SJCRH30 (cell line): ENCODE results near the gene SEC24D. TPM values are rescaled to one million over a fixed set of nuclear protein-coding genes. Genes with fewer than 3 reads are reported as not detected.

ENCODE experiments used
- DNase-seq, 2 experiments: peaks; one replicate each; pipeline ENCODE4 v3.0.0-alpha.2; 2015 to 2020
- H3K27ac ChIP-seq: fragments of 250-450 bp; sonication (Bioruptor Pico); 2 replicates; pipeline ENCODE4 v1.5.1; 2020; ENCODE audit warnings: mild to moderate bottlenecking, moderate library complexity
- H3K27me3 ChIP-seq: fragments of 250-450 bp; sonication (Bioruptor Pico); 2 replicates; pipeline ENCODE4 v1.5.1; 2020; ENCODE audit warnings: mild to moderate bottlenecking, moderate library complexity
- H3K36me3 ChIP-seq: fragments of 250-450 bp; sonication (Bioruptor Pico); 2 replicates; pipeline ENCODE4 v1.5.1; 2020; ENCODE audit warnings: mild to moderate bottlenecking, moderate library complexity
- H3K4me1 ChIP-seq: fragments of 250-450 bp; sonication (Bioruptor Pico); 2 replicates; pipeline ENCODE4 v1.5.1; 2020; ENCODE audit warnings: mild to moderate bottlenecking, moderate library complexity
- H3K4me3 ChIP-seq: fragments of 250-450 bp; sonication (Bioruptor Pico); 2 replicates; pipeline ENCODE4 v1.5.1; 2020; ENCODE audit warnings: mild to moderate bottlenecking, moderate library complexity
- H3K9me3 ChIP-seq: fragments of 250-450 bp; sonication (Bioruptor Pico); replicated peaks from 2 replicates; pipeline ENCODE4 v1.5.1; 2020; ENCODE audit warnings: mild to moderate bottlenecking, moderate library complexity
- total RNA-seq: library from RNA; depleted of rRNA; stranded (reverse); fragments of >200 nt; shearing (Covaris generic); gene quantifications from 2 replicates; pipeline ENCODE4 v1.2.3, GENCODE V29; 2014

Gene SEC24D
- total RNA-seq, 1 experiment from 2014 or later: 25.9 TPM

DNA sequence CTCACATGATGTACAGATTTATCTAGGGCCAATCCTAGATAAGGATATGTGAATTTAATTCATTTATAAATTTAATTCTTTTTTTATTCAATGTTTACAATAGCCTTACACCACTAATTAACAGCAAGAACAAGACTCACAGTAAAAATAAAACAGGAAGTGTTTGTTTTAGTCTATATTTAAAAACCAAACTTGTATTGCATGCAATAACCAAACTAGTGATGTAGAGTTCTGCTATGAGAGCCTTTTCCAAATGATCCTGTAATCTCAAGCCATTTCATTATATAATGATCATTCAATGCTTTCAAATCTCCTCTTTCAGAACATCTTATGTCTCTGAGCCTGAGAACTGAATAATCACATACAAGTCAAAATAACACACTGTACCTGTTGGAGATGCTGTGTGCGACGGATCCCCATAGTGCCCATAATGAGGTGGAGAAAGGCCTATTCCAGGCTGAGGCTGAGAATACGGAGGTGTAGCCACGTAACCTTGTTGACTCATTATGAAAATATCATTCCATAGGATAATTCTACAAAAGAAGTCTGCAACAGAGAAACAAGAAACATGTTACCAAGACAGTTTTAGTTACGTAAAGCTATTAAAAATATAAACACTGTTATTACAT is 2.6 kb downstream of the SEC24D start:
- Histone ChIP-seq H3K27ac (no peak overlapping the region), H3K36me3 (peaks cover 20% of the 10 kb centered on the region), H3K27me3 (no peaks in the 10 kb centered on the region), H3K4me1 (no peaks in the 10 kb centered on the region), H3K9me3 (no peaks in the 10 kb centered on the region), H3K4me3 (no peak overlapping the region)
- DNase-seq: no peak

DNA sequence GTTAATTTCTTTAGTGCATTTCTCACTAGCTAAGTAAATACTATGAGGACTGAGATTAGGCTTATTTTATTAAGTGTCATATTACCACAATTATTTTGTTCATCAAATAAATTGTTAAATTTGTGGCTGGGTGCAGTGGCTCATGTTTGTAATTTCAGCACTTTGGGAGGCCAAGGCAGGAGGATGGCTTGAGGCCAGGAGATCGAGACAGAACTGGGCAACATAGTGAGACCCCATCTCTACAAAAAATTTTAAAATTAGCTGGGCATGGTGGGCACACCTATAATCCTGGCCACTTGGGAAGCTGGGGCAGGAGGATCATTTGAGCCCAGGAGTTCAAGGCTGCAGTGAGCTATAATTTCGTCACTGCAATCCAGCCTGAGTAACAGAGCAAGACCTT is 6.8 kb downstream of the SEC24D start:
- peaks cover 24% of the 10 kb centered on the region for H3K36me3 ChIP-seq

DNA sequence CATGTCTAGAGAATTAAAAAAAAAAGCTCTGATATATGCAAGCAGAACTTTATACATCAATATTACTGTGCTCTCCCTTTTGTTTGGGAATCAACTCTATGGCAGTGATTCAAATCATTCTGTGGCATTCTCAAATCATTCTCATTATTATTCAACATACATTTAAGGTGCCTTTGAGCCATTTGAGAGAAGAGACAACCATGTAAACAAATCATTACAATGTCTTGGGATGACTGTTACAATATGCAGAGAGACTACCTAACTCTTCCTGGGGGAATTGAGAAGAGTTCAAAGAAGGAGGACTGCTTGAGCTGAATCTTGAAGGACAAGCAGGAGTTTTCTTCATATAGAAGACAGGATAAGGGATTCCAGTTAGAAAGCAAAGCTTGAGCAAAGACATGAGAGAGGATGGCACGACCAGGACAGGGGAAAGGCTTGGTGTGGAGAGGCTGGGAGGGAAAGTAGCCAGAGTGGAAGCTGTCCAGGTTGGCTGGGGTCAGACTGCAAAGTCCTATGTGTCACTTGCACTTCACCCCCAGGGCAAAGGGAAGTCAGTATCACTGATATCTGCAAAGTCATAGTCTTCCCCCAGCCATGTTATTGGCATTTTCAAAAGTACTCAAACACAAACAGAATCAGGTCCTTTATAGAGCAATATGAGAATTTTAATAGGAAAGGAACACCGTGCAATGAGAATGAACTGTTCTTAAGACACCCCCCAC is 9.0 kb downstream of the SEC24D start:
- Histone ChIP-seq H3K4me3 (no peak overlapping the region), H3K4me1 (no peaks in the 10 kb centered on the region), H3K27me3 (no peaks in the 10 kb centered on the region), H3K36me3 (peaks cover 16% of the 10 kb centered on the region), H3K9me3 (no peaks in the 10 kb centered on the region), H3K27ac (no peak overlapping the region)
- DNase-seq: no peak

More for the DNA sequence above, 6.8 kb downstream of the SEC24D start:
- no peak overlapping the region for H3K27ac ChIP-seq
- no peak overlapping the region for H3K4me3 ChIP-seq
- no peak for DNase-seq
- no peaks in the 10 kb centered on the region for H3K9me3 ChIP-seq
- H3K27me3 ChIP-seq: no peaks in the 10 kb centered on the region
- H3K4me1 ChIP-seq: no peaks in the 10 kb centered on the region

DNA sequence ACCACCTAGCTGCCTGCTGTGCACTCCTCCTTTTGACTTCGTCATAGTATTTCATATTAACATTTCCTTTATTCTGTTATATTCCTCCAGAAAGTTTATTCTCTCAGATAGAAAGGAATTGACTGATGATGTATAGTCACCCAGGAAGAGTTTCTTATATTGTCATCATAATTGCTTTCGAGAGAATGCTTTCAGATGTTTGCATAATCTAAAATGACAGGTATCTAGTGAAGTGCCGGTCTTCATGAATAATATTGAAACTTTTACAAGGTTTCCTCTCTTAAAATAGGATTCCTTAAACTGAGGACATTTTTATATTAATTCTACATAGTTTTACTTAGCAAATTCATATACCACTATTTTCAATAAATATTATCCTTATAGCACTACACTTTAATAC is 10.1 kb downstream of the SEC24D start:
- no peak for DNase-seq
- no peak overlapping the region for H3K4me3 ChIP-seq
- no peak overlapping the region for H3K27ac ChIP-seq
- no peaks in the 10 kb centered on the region for H3K27me3 ChIP-seq
- H3K4me1 ChIP-seq: no peaks in the 10 kb centered on the region
- peaks cover 13% of the 10 kb centered on the region for H3K36me3 ChIP-seq
- no peaks in the 10 kb centered on the region for H3K9me3 ChIP-seq

DNA sequence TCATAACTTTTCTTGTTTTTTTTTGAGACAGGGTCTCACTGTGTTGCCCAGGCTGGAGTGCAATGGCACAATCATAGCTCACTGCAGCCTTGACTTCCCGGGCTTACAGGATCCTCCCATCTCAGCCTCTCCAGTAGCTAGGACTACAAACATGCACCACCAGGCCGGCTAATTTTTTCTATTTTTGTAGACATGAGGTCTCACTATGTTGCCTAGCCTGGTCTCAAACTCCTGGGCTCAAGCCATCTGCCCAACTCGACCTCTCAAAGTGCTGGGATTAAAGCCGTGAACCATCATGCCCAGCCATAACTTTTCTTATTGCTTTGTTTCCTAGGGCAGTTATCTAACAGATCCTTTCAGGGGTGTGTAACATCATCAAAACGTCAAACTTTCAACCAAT is 11.8 kb downstream of the SEC24D start:
- H3K9me3 ChIP-seq: no peaks in the 10 kb centered on the region
- no peak overlapping the region for H3K27ac ChIP-seq
- H3K36me3 ChIP-seq: peaks cover 13% of the 10 kb centered on the region

DNA sequence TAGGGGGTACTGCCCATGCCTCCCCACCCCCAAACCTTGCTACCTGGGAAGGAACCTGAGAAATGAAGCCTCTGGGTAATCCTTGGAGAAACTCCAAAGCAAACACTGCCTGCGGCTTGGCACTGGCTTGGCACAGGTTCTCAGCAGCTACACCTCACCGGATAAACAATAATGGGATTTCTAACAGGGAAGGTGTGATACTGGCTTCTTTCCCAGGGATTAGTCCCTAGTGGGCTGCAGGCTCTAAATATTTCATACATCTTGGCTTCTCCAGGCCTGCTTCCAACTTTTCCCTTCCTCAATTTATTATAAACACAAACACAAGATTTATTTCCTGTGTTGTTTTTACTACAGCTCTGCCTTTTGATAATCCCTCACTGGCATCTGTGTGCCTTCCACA is 12.5 kb downstream of the SEC24D start:
- Histone ChIP-seq H3K36me3 (peaks cover 11% of the 10 kb centered on the region), H3K27me3 (no peaks in the 10 kb centered on the region), H3K4me3 (no peak overlapping the region), H3K9me3 (no peaks in the 10 kb centered on the region), H3K4me1 (no peaks in the 10 kb centered on the region), H3K27ac (no peak overlapping the region)
- no peak for DNase-seq

More for the DNA sequence above, 11.8 kb downstream of the SEC24D start:
- DNase-seq: no peak
- H3K4me1 ChIP-seq: no peaks in the 10 kb centered on the region
- H3K27me3 ChIP-seq: no peaks in the 10 kb centered on the region
- no peak overlapping the region for H3K4me3 ChIP-seq

DNA sequence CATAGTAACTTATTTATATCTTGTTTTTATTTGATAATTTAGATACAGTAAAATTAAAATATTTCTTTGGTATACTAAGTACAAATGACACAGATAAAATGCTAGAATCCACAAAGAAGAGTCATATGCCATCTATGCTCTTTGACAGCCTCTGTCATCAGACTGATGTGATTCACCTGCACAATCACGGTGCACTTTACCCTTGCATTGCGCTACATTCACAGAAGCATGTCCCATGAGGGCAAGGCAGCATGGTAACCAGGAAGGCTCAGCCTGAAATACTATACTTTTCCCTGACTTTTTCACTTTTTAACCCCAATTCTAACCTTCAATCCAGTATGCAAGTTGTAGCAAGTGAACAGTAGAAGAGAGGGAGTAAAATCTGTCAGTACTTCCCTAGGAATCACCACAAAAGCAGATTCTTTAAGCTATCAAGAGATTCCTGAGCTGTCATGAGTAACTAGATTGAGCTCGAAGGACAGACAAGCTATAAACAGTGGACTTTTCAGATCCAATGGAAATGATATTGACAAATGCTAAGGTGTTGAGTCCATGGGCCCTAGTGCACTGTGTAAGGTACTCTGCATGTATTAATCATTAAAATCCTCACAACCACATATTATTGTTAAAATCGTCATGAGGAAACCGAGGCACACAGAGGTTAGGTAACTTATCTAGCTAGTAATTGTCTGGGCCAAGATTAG is 14.2 kb downstream of the SEC24D start:
- Histone ChIP-seq H3K27ac (no peak overlapping the region), H3K36me3 (peaks cover 11% of the 10 kb centered on the region), H3K9me3 (no peaks in the 10 kb centered on the region), H3K4me3 (no peak overlapping the region), H3K27me3 (no peaks in the 10 kb centered on the region), H3K4me1 (no peaks in the 10 kb centered on the region)
- no peak for DNase-seq

DNA sequence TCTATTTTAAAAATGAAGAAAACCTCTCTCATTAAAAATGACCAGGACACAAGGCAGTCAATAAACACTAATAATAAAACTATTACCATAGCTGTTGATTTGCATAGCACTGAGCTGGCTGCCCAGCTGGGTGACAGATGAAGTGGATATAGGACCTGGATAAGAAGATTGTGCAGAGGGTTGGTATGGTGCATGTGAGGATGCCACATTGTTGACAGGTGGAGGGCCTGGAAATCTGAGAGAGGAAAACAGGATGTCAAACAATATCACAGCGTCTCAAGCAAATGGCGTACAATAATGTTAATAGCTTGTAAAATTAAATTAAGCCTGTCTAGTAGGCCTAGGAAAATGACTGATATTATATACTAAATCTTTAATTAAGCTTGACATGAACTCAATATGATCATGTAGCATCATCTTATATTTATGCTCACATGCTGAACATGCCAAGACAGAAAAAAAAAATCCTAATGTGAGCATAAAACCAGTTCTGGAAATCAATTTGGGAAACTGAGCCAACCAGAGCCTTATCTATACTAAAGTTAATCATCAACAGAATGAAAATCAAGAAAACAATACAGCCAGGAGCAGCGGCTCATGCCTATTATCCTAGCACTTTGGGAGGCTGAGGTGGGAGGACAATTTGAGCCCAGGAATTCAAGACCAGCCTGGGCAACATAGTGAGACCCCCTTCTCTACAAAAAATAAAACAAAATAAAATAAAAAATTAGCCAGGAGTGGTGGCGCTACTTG is 18.6 kb downstream of the SEC24D start:
- no peaks in the 10 kb centered on the region for H3K27me3 ChIP-seq
- no peaks in the 10 kb centered on the region for H3K9me3 ChIP-seq
- H3K4me3 ChIP-seq: no peak overlapping the region
- H3K36me3 ChIP-seq: peaks cover 20% of the 10 kb centered on the region
- H3K4me1 ChIP-seq: no peaks in the 10 kb centered on the region
- H3K27ac ChIP-seq: no peak overlapping the region
- no peak for DNase-seq

DNA sequence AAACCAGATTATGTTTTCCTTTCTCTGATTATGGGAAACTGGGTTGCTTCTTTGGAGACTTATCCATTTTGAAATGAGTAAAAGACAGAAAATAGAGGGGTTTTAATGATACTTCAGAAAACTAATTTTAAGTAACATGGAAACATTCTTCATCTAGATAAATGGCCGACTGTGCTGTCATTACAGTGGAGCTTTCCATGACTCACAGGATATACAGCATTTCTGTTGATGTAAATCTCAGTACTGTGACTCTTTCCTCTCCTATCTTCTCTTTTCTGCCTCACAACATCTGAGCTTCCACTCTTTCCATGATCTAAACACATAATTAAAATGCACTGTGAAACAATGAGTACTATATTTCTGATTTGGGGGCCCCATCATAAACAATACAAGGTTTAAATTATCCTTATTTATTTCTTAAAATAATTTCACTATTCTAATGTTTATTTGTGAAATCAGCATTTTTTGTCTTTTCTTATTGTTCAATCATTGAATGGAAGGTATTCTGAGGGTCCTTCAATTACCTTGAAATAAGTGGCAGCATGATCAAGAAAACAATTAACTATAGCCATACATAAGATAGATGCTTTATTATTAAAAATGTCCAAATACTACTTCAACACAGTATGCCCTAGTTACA is 19.3 kb downstream of the SEC24D start:
- no peak overlapping the region for H3K4me3 ChIP-seq
- H3K9me3 ChIP-seq: no peaks in the 10 kb centered on the region
- H3K27me3 ChIP-seq: no peaks in the 10 kb centered on the region
- peaks cover 20% of the 10 kb centered on the region for H3K36me3 ChIP-seq
- H3K4me1 ChIP-seq: no peaks in the 10 kb centered on the region
- no peak for DNase-seq
- no peak overlapping the region for H3K27ac ChIP-seq

DNA sequence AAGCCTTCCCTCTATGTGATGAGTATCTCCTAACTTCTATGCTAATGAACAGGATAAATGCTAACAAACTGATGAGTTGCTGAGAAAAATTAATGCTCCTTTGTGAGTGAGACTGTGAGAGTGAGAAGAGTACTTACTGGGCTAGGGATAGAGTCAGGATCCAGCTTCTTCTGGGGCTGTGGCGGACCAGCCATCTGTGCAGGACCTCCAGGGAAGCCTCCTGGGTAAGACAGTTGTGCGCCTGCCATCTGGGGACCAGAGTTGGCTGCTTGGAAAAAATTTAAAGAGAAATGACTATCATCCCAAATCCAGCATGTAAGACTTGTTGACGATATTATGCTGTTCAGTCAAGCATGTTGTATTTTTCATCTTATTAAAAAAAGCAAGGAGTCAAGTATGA is 21.0 kb downstream of the SEC24D start:
- Histone ChIP-seq H3K36me3 (peaks cover 27% of the 10 kb centered on the region), H3K4me1 (no peaks in the 10 kb centered on the region), H3K27ac (no peak overlapping the region), H3K4me3 (no peak overlapping the region), H3K27me3 (no peaks in the 10 kb centered on the region), H3K9me3 (no peaks in the 10 kb centered on the region)
- DNase-seq: no peak

DNA sequence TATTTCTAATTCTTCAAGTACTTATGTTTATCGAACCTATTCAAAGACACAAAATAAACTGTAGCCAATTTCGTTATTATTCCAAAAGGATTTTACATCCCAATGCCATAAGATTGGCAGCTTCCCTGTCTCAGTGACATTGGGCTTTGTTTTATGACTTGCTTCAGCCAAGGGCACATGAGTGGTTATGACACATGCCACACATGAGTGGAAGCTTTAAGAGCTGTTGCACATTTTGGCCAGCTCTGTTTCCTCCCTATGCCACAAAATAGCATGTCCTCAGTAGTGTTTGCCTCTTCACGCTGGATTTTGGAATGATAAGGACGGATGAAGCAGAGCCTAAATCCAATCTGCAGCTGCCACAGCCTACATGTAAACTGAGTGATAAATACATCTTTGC is 21.9 kb downstream of the SEC24D start:
- H3K27ac ChIP-seq: 0 out of 2 replicates have a peak overlapping the region, but pooled peaks have one; percentile 7
- DNase-seq: peak; percentile 14 to 47
- H3K9me3 ChIP-seq: no peaks in the 10 kb centered on the region
- peaks cover 30% of the 10 kb centered on the region for H3K36me3 ChIP-seq
- H3K4me3 ChIP-seq: no peak overlapping the region
- no peaks in the 10 kb centered on the region for H3K27me3 ChIP-seq
- H3K4me1 ChIP-seq: no peaks in the 10 kb centered on the region

DNA sequence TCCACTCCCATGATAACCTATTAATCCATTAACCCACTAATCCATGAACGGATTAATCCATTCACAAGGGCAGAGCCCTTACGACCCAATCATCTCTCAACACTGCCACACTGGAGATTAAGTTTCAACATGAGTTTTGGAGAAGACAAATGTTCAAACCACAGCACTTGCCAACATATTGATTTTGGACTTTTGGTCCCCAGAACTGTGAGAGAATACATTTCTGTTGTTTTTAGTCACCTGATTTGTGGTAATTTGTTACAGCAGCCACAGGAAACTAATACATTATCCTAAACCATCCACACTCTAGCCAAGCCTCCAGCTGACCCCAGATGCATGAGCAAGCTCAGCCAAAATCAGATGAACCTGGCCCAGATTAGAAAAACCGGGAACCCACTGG is 22.4 kb downstream of the SEC24D start:
- H3K9me3 ChIP-seq: no peaks in the 10 kb centered on the region
- no peak for DNase-seq
- H3K27ac ChIP-seq: 0 out of 2 replicates have a peak overlapping the region, but pooled peaks have one; percentile 7
- no peaks in the 10 kb centered on the region for H3K27me3 ChIP-seq
- no peak overlapping the region for H3K4me3 ChIP-seq
- peaks cover 30% of the 10 kb centered on the region for H3K36me3 ChIP-seq
- H3K4me1 ChIP-seq: no peaks in the 10 kb centered on the region

DNA sequence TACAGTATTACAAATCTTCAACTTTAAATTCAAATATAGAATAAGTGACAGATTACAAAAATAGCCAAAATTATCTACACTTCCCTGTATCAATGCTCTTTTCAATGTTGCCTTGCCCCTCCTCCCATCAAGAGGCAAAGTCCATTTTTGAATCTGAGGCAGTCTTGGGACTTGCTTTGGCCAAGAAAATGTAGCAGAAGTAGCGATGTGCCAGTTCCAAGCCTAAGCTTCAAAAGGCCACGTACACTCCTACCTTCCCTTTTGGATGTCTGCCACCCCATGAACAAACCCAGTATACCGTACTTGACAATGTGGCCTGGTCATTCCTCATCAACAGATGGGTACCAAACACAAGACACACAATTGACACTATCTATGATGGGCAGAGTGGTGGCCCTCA is 24.1 kb downstream of the SEC24D start:
- Histone ChIP-seq H3K9me3 (no peaks in the 10 kb centered on the region), H3K36me3 (peaks cover 30% of the 10 kb centered on the region), H3K27me3 (no peaks in the 10 kb centered on the region), H3K27ac (no peak overlapping the region), H3K4me1 (no peaks in the 10 kb centered on the region), H3K4me3 (no peak overlapping the region)
- no peak for DNase-seq

DNA sequence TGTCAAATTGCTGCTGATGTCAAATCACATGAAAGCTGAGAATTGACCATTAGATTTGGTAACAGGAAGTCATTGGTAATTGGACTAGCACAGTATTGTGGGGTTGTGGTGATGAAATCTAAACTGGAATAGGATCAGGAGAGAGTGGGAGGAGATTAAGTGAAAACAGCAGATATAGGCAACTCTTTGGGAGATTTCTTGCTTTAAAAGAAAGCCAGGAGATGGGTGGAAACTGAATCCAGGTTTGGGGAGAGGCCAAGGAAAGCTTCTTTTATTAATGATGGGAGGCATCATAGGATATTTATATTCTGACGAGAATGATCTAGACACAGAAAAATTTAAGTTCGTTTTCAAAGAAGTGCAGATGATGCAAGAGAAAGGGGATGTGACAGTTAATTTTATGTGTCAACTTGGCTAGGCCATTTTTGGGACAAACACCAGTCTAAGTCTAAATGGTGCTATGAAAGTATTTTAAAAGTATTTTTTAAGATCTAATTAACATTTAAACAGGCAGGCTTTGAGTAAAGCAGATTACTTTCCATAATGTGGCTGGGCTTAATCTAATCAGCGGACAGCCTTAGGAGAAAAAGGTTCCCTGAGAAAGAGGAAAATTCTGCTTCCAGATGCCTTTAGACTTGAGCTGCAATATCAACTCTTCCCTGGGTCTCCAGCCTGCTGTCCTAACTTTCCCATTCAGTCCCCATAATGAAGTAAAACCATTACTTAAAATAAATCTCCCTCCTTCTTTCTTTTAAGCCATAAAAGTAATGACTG is 24.7 kb downstream of the SEC24D start:
- Histone ChIP-seq H3K27me3 (no peaks in the 10 kb centered on the region), H3K27ac (no peak overlapping the region), H3K9me3 (no peaks in the 10 kb centered on the region), H3K4me1 (no peaks in the 10 kb centered on the region), H3K36me3 (peaks cover 30% of the 10 kb centered on the region), H3K4me3 (no peak overlapping the region)
- no peak for DNase-seq
